GM21526 (cell line): ENCODE data around the gene TMSB10.
"Not testable (repeated sequence)": the region's sequence is repeated elsewhere in the genome, so short reads cannot be mapped to it uniquely, and the experiment has no call there.

Source experiments
- ATAC-seq: cut with Tn5 transposase; IDR thresholded peaks from one replicate; pipeline ENCODE4 v1.9.1; 2021; ENCODE audit warnings: moderate library complexity; ENCODE audit not compliant: unreplicated experiment, low FRiP score

Gene TMSB10

GRCh38 chr2:84900971-84901370 lies 4.5 kb upstream of the TMSB10 start:
- ATAC-seq: no peak

DNA sequence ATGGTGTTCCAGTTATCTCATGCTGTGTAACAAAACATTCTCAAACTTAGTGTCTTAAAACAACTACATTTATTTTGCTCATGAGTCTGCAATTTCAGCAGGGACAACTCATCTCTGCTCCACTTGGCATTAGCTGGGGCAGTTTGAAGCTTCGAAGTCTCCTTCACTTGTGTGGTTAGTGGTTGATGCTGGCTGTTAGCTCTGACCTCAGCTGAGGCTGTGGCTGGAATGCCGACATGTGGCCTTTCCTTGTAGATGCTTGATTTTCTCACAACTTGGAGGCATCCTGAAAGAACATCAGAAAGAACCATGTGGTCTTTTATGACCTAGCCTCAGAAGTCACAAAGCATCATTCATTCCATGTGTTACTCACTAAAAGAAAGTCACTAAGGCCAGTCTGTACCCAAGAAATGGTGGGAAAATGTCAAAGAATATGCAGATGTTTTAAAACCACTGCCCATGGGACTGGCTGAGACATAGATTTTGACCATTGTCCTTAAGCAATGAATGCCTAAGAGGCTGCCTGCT lies 3.8 kb upstream of the TMSB10 start:
- ATAC-seq: no peak

DNA sequence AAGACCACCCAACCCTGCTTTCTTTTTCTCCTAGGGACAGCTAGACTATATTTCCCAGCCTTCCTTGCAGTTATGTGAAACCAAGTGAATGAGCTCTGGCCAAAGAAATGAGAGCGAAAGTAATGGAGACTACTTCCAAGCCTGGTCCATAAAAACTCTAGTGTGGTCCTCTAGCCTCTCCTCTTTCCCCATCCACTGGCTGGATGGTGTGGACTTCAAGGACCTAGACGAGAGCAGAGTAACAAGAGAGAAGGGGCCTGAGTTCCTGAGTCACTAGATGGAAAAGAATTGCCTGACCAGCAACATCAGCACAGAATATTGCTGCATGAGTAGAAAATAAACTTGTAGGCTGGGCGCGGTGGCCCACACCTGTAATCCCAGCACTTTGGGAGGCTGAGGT lies 2.9 kb upstream of the TMSB10 start:
- ATAC-seq: no peak

GRCh38 chr2:84904151-84904550 lies 1.3 kb upstream of the TMSB10 start:
- no peak for ATAC-seq

DNA sequence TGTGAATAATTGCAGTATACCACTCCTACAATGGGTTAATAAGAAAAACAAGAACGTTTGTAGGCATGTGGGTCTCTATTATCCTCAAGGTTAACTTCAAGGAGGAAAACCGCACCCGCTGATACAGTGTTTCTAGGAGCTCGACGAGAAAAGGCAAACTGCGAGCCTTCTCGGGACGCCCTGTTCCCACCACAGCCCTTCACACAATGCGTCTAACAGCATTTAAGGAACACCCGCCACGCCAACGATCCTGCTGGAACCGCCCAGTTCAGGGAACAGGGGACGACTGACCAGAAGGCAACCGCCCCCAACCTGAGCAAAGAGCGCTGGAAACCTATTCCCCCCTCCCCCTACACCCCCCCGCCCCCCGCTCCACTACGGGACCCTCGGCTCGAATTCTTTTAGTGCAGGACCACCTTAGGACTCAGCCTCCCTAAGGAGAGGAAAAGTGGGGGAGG lies 710 bp upstream of the TMSB10 start:
- no peak for ATAC-seq

GRCh38 chr2:84906108-84906899 lies 848 bp downstream of the TMSB10 start:
- peak; percentile 26 for ATAC-seq

- no peak for ATAC-seq
Measured at GRCh38 chr2:84906900-84907714, 1.7 kb downstream of the TMSB10 start.

- no peak for ATAC-seq
Measured at GRCh38 chr2:84908948-84909713, 3.7 kb downstream of the TMSB10 start.

DNA sequence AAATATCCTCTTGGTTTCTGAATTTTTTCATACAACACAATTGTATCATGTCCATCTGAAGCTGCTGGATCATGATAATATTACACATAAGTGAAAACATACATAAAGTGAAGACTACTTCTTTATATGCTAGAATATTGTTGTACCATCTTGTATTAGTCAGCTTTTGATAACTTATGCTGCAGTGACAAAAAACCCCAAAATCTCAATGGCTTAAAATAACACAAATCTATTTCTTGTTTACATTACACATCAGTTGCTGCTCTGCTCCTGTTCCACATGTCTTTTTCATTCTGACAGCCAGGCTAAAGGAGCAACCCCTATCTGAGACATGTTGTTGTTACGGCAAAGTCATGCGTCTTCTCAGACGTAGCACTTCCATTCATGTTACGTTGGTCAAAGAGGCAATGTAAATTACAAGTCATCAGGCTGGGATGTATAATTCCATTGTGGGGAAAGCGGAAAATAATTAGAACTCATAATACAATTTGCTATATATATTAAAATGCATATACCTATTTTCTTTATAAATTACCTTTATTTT lies 5.8 kb downstream of the TMSB10 start:
- ATAC-seq: no peak

DNA sequence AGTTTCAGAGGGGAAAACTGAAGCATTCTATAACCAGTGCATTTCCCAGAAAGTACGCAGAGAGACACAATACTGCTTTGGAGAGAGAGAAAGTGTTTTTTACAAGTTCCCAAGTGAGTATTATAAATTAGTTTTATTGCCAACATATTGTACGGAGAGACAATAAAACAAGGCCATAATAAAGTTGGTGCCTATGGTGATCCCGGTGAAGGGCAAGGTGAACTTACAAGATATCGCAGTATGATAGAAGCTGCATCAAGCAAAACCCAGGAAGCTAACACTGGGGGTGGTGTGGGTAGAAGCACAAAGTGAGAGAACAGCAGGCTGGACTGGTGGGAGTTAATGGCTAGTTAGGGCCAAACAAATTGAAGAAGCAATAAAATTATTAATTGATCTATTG lies 7.5 kb downstream of the TMSB10 start:
- ATAC-seq: no peak

DNA sequence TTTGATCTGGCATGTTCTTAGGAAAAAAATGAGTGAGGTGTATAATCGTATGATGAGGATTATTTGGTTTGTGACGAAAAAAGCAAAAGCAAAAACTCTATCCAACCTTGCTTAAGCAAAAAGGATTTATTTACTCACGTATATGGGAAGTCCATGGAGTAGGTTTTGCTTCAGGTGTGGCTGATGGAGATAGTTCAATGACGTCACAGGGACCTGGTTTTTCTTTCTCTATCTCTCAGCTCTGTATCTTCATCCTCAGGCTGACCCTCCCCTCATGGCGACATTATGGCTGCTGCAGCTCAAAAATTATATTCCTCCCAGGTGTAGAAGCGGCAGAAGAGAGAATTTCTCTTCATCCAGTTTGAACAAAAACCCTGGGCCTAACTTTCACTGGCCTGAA lies 8.9 kb downstream of the TMSB10 start:
- no peak for ATAC-seq

GRCh38 chr2:84915675-84916074 lies 10.2 kb downstream of the TMSB10 start:
- not testable (repeated sequence) for ATAC-seq

DNA sequence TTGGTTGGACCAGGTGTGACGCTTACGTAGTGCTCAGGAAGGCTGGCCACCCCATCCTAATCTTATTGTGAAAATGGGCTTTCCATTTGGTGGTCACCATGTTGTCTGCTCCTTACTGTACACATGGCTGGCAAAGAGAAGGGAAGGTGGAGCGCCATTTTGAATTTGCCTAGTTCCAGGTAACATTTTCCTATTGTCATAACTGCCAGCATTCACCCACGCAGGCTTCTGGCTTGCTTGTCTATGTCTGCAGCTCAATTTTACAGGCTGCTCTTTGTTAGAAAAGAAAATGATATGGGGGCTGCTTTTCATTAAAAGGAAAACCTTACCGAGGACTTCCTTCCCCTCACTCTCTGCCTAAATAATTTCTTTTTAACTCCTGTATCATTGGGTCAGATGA lies 12.4 kb downstream of the TMSB10 start:
- not testable (repeated sequence) for ATAC-seq

GRCh38 chr2:84918430-84918829 lies 13.0 kb downstream of the TMSB10 start:
- no peak for ATAC-seq

DNA sequence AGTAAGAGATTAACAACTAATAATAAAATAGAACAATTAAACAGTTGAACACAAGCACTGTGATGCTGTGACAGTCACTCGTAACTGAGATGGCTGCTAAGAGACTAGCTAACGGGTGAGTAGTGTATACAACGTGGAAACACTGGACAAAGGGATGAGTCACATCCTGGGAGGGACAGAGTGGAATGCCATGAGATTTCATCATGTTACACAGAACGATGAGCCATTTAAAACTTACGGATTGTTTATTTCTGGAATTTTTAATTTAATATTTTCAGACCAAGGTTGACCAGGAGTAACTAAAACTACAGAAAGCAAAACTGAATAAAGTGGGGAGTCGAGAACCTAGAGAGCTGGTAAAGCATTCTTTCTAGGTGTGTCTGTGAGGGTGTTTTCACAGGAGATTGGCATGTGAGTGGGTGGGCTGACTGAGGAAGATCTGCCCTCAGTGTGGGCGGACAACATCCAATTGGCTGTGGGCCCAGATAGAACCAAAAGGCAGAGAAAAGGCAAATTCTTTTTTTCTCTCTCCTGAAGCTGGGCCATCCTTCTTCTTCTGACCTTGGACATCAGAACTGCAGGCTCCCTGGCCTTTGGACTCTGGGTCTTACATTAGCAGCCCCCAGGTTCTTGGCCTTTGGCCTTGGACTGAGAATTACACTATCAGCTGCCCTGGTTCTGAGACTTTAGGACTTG lies 14.6 kb downstream of the TMSB10 start:
- peak; percentile 42 for ATAC-seq

DNA sequence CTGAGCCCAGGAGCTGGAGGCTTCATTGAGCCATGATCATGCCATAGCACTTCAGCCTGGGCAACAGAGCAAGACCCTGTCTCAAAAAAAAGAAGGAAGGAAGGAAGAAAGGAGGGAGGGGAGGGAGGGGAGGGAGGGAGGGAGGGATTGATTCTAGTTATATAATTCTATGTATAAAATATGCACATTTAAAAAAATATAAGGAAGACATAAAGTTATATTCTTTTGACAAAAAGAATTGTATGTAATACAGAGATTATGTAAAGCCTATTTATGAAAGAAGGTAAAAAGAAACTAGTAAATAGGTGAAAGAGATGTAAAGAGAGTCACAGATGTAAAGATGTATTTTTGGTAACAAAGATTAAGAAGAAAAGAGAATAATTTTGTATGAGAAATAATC lies 17.6 kb downstream of the TMSB10 start:
- no peak for ATAC-seq

- ATAC-seq: no peak
Measured at GRCh38 chr2:84924173-84925106, 19.0 kb downstream of the TMSB10 start.

GRCh38 chr2:84925336-84925723 lies 19.9 kb downstream of the TMSB10 start:
- ATAC-seq: no peak
